Measurements from ENCODE around the gene LBX2.

LBX2 gene

DNA sequence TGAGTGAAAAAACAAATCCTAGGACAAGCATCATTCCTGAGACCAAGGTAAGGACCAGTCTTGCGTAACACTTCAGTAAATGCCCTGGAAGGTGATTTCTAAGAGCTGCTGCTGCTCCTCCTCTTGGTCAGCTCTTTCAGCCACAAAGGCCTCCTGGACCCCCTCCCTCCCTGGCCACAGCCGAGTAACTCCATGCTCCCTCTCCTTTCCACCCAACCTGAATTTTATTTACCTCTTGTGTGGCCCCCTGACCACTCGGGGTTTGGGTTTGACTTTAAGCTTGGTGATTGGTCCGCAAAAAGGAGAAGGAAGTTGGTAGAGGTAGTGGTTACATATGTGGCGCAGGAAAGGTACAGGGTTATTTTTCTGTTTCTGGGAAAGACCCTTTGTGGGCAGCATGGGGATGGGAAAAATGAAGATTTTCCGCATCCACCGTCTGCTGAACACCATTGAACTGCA, 39.5 kb upstream of the LBX2 start:
- no peak overlapping the region for H3K4me3 ChIP-seq (ENCODE audit: low read length)
- TF ChIP-seq, protein P1, sequence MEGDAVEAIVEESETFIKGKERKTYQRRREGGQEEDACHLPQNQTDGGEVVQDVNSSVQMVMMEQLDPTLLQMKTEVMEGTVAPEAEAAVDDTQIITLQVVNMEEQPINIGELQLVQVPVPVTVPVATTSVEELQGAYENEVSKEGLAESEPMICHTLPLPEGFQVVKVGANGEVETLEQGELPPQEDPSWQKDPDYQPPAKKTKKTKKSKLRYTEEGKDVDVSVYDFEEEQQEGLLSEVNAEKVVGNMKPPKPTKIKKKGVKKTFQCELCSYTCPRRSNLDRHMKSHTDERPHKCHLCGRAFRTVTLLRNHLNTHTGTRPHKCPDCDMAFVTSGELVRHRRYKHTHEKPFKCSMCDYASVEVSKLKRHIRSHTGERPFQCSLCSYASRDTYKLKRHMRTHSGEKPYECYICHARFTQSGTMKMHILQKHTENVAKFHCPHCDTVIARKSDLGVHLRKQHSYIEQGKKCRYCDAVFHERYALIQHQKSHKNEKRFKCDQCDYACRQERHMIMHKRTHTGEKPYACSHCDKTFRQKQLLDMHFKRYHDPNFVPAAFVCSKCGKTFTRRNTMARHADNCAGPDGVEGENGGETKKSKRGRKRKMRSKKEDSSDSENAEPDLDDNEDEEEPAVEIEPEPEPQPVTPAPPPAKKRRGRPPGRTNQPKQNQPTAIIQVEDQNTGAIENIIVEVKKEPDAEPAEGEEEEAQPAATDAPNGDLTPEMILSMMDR (conservative IDR thresholded peaks at IDR 0.05; ENCODE audit: low read length): no peak
- no peak for DNase-seq (ENCODE audit: low read depth)

DNA sequence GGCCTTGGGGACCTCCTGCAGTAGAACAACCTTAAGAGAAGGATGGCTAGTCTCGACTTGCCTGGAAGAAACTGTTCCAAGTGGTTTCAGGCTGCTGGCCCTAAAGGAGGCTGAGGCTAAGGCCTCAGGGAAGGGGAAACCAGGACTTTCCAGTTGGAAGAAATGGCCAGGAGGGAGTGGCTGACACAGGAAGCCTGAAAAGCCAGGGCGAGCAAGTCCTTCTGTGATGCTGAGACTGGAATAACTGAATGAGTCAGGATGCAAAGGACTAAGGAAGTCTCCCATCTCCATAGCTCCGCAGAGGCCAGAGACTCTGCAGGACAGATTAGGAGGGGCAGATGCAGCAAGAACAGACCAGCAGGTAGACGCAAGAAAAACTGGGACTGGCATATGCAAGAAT, 37.7 kb upstream of the LBX2 start:
- H3K4me3 ChIP-seq (ENCODE audit: low read length): no peak overlapping the region
- DNase-seq (ENCODE audit: low read depth): no peak
- TF ChIP-seq, protein P1 (conservative IDR thresholded peaks at IDR 0.05; ENCODE audit: low read length): no peak

DNA sequence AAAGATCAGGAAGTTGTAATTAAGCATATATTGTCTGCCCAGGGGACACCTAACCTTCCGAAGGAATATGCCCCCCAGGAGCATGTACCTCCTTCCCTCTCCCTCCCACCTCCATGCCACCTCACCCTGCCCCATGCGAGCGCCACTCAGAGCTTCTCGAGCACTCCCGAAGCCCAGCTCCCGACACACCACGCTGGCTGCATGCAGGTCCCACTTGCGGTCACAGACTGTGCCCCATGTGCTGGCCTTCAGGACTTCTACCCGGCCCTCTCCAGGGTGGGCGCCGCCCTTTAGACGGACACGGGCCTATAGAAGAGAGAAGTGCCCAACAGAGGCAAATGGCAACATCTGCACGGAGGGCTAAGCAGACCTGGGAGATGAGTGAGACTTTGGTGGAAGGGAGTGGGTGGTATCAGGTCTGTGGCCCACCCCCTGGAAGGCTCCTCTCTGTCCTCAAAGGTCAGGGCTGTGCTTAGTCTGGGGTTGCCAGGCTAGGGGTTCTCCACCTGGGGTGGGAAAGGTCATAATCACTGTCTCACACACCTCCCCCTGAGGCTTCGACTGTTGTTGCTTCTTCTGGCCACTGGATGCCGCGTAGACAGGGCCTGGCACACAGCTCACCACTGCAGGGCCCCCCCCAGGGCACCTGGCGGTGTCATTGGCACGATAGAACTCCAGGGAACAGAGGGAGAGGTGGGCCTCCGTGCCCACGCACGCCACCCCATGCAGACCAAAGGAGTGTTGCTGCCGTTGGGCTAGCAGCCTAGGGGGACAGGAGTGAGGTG, 37.0 kb upstream of the LBX2 start:
- DNase-seq (ENCODE audit: low read depth): no peak
- H3K4me3 ChIP-seq (ENCODE audit: low read length): no peak overlapping the region
- TF ChIP-seq, protein P1 (conservative IDR thresholded peaks at IDR 0.05; ENCODE audit: low read length): no peak

GRCh38 chr2:74535440-74535965, 36.1 kb upstream of the LBX2 start:
- DNase-seq (ENCODE audit: low read depth): no peak
- TF ChIP-seq, protein P1 (conservative IDR thresholded peaks at IDR 0.05; ENCODE audit: low read length): no peak
- no peak overlapping the region for H3K4me3 ChIP-seq (ENCODE audit: low read length)

- TF ChIP-seq, protein P1 (conservative IDR thresholded peaks at IDR 0.05; ENCODE audit: low read length): no peak
- DNase-seq (ENCODE audit: low read depth): no peak
- H3K4me3 ChIP-seq (ENCODE audit: low read length): no peak overlapping the region
Measured at GRCh38 chr2:74534411-74534810, 35.0 kb upstream of the LBX2 start.

- no peak overlapping the region for H3K4me3 ChIP-seq (ENCODE audit: low read length)
- no peak for DNase-seq (ENCODE audit: low read depth)
- TF ChIP-seq, protein P1 (conservative IDR thresholded peaks at IDR 0.05; ENCODE audit: low read length): no peak
Measured at GRCh38 chr2:74533464-74533863, 34.1 kb upstream of the LBX2 start.

- TF ChIP-seq, protein P1 (conservative IDR thresholded peaks at IDR 0.05; ENCODE audit: low read length): peak; percentile 52
- no peak overlapping the region for H3K4me3 ChIP-seq (ENCODE audit: low read length)
- peak; percentile 70 for DNase-seq (ENCODE audit: low read depth)
Measured at GRCh38 chr2:74532222-74532621, 32.8 kb upstream of the LBX2 start.
